HG02763 (cell line): ENCODE data around the gene KRT36.

ENCODE experiments used
- ATAC-seq: cut with Tn5 transposase; IDR thresholded peaks from one replicate; pipeline ENCODE4 v1.9.1; 2021; ENCODE audit warnings: mild to moderate bottlenecking, moderate library complexity; ENCODE audit not compliant: unreplicated experiment

Gene KRT36

DNA sequence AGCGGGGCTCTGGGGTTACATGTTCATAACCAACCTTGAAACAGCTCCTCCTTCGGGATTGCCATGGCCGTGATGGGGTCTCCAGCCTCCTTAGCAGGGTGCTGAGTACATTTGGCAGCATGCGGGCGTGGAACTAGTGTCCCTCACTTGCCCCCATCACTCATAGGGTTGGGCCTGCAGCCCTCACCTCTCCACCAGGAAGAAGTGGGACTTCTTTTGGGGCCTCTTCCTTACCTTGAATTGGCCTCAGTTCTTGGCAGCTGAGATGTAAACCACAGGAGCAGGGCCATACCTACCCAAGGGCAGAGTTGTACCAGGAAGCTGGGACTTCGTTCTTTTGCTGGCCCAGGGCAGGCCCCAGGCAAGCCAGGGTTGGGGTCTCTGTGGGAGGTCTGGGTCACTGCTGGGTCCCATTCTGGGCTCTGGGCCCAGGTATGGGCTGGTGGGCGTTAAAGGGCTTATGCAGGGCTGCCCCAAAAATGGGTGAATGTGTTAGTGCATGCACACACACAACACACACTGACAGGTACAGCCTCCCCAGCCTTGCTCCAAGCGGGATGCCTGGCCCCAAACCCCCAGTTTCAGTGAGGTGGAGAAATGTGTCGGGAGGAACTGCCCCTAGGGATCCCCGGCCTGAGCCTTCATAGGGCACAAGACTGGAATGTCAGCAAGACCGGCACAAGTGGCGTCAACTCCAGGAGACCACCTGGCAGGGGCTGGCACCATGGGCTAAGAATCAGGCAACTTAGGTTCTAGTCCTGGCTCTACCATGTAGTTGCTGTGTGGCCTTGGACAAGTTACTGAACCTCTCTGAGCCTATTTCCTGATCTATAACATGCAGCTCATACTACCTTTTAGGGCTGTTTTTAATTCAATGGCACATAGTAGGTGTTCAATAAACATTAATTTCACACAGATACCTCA is 32.9 kb upstream of the KRT36 start:
- ATAC-seq: no peak

- no peak for ATAC-seq
Observed at GRCh38 chr17:41521574-41522261, 32.0 kb upstream of the KRT36 start.

DNA sequence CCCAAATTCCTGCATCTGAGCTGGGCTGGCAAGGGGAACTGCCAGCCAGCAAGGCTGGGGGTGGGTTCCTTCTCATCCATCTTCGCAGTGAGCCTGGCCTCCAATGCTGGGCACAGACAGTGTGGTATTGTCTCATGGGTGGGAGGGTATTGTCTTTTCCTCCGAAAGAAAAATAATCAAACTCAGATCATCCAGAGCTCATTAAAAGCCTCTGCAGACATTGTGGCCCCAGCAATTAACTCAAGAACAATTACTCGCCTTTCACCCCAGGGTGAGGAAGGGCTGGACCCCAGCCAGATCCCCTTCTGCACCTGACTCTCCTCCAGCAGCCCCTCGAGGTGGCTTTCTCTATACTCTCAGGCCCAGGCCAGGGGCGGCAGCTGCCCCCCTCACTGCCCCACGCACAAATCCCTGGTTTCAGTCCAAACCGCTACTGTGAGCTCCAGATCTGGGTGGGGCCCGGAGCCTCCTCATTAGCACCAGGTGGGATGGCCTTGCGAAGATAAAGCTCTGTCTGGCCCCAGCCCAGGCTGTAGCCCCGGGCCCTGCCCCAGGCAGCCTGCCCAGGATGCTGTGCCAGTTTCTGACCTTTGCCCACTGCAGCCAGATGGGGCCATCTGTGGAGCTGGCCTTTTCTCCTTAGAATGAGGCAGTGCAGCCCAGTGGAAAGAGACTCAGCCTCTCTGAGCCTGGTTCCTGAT is 31.3 kb upstream of the KRT36 start:
- no peak for ATAC-seq

DNA sequence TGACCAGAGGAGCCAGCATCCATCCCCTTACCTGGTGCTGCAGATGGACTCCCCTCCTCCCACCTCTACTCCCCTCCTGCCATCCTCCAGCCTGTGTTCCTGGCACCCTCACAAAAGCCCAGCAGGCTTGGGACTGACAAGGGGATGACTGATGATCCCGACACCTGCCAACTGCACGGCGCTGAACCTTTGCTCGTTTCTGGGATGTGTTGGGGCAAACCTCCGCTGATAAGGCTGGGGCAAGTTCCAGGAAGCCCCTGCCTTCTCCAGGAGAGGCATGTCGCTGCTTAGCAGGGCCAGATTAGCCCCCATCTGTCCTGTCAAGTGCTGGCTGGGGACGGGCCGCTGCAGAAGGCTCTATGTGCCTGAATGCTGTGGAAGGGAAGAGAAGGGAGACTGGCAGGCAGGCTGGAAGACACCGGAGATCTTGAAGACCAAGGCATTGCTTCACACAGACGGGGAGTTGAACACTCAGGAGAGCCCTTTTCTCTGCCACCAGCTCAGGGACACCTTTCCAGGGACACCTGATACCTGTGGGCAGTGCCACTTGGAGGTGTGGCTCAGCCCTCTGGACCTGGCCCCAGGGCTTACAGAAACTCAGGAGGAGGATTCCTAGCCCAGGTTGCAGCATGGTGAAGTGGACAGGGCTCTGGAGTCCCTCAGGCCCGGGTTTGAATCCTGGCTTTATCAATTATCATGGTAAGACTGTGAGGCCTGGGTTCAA is 30.0 kb upstream of the KRT36 start:
- ATAC-seq: no peak

DNA sequence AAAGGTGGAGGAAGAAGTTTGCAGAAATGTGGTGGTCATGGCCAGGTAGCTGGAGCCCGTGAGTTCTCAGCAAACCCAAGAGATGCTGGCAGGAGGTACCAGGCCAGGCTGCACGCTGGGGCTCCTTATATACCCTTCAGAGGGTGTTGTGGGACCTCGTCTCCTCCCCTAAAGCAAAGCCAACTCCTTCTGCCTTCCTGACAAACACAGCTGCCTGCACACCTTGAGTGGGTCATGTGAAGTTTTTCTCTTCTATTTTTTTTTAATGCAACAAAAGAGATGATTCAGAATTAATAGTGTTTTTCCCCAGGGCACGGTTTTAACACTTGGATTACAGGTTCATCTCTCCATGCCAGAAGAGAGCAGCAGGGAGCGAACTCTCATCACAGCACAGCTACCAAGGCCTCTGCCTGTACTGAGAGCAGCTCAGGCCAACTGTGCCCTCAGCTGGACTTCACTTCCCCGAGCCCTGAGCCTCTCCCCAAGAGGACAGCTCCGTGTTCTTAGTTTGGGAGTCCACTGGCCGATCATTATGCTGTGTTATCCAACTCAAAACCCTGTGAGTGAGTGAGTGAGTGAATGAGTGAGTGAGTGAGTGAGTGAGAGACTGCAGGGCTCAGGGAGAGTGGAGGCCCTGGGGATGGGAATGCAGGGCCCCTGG is 29.2 kb upstream of the KRT36 start, which contains the start of gene KRT15:
Gene KRT15, minus strand, starts transcription at position 102 of the 661 bp plus-strand sequence. Its CDS starts 63 bp downstream, at position 39.
- no peak for ATAC-seq

- ATAC-seq: no peak
Observed at GRCh38 chr17:41518031-41518430, 28.3 kb upstream of the KRT36 start.

DNA sequence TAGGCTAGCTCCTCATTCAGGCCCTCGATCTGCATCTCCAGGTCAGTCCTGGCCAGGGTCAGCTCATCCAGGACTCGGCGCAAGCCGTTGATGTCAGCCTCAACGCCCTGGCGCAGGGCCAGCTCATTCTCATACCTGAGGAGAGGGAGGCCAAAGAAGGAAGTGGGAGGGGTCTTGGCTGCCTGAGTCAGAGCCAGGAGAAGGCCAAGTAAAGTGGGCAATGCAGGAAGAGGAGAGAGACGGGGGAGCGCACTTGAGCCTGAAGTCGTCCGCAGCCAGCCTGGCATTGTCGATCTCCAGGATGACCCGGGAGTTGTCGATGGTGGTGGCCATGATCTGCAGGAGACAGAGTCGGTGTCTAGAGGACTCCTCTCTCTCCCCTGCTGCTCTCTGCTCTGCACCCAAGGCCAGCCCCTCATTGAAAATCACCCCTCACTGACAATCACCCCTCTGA is 27.1 kb upstream of the KRT36 start:
- no peak for ATAC-seq

- ATAC-seq: no peak
Observed at GRCh38 chr17:41516147-41516829, 26.6 kb upstream of the KRT36 start.

DNA sequence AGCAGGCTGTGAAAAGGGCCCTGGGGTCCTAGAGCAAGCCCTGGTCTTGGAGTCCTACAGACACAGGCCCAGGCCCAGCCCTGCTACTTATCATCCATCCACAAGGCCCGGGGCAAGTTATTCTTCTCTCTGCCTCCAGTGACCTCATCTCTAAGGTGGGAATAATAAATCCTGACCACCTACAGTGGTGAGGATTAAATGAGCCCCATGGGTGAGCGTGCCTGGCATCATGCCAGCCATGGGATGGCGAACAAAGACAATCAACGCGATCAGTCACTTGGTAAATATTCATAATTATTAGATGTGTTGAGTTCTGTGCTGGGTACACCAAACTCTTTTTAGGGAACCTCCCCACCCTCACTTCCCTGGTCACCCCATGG is 23.4 kb upstream of the KRT36 start:
- no peak for ATAC-seq

DNA sequence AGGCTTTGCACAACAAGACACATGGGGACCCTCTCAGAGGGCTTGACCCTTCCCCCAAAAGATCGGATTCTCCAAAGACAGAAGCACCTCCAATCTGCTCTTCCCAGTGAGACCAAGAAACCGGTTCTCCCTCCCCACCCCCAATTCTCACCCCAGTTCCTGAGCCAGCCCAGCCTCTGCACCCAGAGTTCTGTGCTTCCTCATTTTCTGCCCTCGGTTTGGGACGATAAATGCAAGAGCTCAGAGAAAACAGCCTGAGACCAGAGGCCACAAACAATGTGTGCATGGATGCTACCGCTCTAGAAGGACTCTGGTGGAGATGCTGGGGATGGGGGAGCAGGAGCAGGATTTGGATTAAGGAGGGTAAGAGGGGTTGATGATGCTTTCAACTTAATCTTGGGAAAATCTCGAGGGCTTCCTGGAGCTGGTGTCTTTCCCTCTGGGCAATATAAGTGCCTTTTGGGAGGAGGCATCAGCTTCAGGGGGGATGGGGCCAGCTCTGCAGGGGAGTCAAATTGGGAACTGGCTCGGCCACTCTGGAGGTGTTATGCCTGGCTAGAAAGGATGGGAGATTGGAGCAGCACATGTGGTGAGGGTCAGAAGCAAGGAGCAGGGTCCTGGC is 22.9 kb upstream of the KRT36 start:
- ATAC-seq: no peak

GRCh38 chr17:41511716-41512115 is 22.0 kb upstream of the KRT36 start:
- no peak for ATAC-seq

DNA sequence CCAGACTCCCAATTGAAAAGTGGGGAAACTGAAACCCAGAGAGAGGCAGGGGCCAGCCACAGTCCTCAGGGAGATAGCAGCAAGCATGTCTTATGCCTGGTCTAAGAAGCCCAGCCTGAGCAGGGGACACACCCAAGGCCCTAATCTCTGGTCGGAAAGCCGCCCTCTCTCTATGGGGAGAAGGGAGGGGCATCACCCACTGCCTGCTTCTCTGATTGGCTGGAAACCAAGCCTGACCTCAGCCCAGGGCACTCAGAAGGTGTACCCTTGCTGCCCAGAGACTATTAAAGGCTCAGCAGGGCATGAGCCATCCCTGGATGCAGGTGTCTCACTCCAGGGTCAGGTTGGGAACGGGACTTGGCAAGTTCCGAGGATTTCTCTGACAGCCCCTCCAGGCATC is 21.4 kb upstream of the KRT36 start:
- no peak for ATAC-seq

GRCh38 chr17:41510251-41511065 is 20.7 kb upstream of the KRT36 start:
- no peak for ATAC-seq

DNA sequence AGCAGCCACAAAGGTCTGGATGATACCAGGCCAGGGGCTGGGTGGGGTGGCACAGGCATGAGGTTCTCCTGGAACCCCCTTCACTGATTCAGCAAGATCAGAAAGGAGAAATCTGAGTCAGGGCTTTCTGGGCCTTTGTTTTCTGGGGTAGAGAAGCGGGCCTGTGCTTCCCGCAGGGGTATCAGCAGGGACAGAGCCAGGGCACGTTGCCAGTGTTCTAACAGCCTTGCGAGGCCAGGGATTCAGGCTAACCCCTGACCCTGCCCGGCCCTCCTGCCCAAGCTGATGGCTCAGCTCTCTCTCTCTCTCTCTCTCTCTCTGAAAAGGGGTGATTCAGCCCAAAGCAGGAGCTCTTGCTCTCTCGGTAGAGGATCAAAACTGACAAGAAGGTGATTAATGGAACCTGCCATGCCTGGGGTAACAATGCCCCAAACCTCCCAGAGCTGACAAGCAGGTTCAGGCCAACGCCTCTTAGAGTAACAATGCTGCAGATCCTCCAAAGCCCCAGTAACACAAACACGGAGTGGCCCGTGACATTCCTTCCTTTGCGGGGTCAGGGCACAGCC is 17.7 kb upstream of the KRT36 start:
- no peak for ATAC-seq

- no peak for ATAC-seq
Observed at GRCh38 chr17:41505809-41506767, 16.4 kb upstream of the KRT36 start.

- ATAC-seq: no peak
Observed at GRCh38 chr17:41505007-41505808, 15.5 kb upstream of the KRT36 start, which contains the start of gene KRT13. KRT13 (minus strand) TSS chr17:41505612; CDS start chr17:41505550, 62 bp downstream.
